ENCODE data around the gene CAMKMT.

Gene CAMKMT

GRCh38 chr2:44510246-44510645 lies 148.5 kb downstream of the CAMKMT start:
- no peak for TF ChIP-seq CTCF (IDR thresholded peaks at IDR 0.05; ENCODE audit: low read depth, low read length, missing control alignments)
- DNase-seq (ENCODE audit: low read depth) = no peak
- no peak overlapping the region for H3K4me3 ChIP-seq (ENCODE audit: low read depth, low read length)

- DNase-seq (ENCODE audit: low read depth) = no peak
- no peak for TF ChIP-seq CTCF (IDR thresholded peaks at IDR 0.05; ENCODE audit: low read depth, low read length, missing control alignments)
- H3K4me3 ChIP-seq (ENCODE audit: low read depth, low read length) = no peak overlapping the region
These were observed 153.7 kb downstream of the CAMKMT start for GRCh38 chr2:44515416-44515815.

GRCh38 chr2:44519026-44519425 lies 157.3 kb downstream of the CAMKMT start:
- DNase-seq (ENCODE audit: low read depth) = no peak
- no peak for TF ChIP-seq CTCF (IDR thresholded peaks at IDR 0.05; ENCODE audit: low read depth, low read length, missing control alignments)
- H3K4me3 ChIP-seq (ENCODE audit: low read depth, low read length) = no peak overlapping the region

- H3K4me3 ChIP-seq (ENCODE audit: low read depth, low read length) = no peak overlapping the region
- TF ChIP-seq CTCF (IDR thresholded peaks at IDR 0.05; ENCODE audit: low read depth, low read length, missing control alignments) = no peak
- DNase-seq (ENCODE audit: low read depth) = no peak
These were observed 161.1 kb downstream of the CAMKMT start for GRCh38 chr2:44522846-44523245.

GRCh38 chr2:44524347-44524926 lies 162.7 kb downstream of the CAMKMT start:
- DNase-seq (ENCODE audit: low read depth) = no peak
- no peak overlapping the region for H3K4me3 ChIP-seq (ENCODE audit: low read depth, low read length)
- no peak for TF ChIP-seq CTCF (IDR thresholded peaks at IDR 0.05; ENCODE audit: low read depth, low read length, missing control alignments)

- no peak for TF ChIP-seq CTCF (IDR thresholded peaks at IDR 0.05; ENCODE audit: low read depth, low read length, missing control alignments)
- DNase-seq (ENCODE audit: low read depth) = no peak
- H3K4me3 ChIP-seq (ENCODE audit: low read depth, low read length) = no peak overlapping the region
These were observed 164.6 kb downstream of the CAMKMT start for GRCh38 chr2:44526352-44526751.

- no peak for DNase-seq (ENCODE audit: low read depth)
- no peak for TF ChIP-seq CTCF (IDR thresholded peaks at IDR 0.05; ENCODE audit: low read depth, low read length, missing control alignments)
- no peak overlapping the region for H3K4me3 ChIP-seq (ENCODE audit: low read depth, low read length)
These were observed 166.8 kb downstream of the CAMKMT start for GRCh38 chr2:44528595-44528994.

All from GM12864 (cell line).